K562 (cell line): ENCODE measurements around the gene PRKRIP1. TPM values are rescaled to one million over a fixed set of nuclear protein-coding genes. Genes with fewer than 3 reads are reported as not detected.

Source experiments
- ATAC-seq: fragments of 200-7000 bp; cut with Tn5 transposase; 3 replicates; pipeline ENCODE4 v1.9.1; 2020; ENCODE audit warnings: moderate library complexity
- BruUV-seq: library from RNA; stranded (reverse); fragments of 400-500 nt; replicated peaks from 2 replicates; lab custom pipeline; 2021; lab: Mats Ljungman, UMichigan
- CTCF ChIA-PET: fragments of 300-600 bp; formaldehyde crosslinking; extraction: SDS; loops from one replicate; lab custom pipeline; 2021; ENCODE audit warnings: low intra/inter-chr PET ratio; lab: Yijun Ruan, JAX
- POLR2A ChIA-PET: fragments of 300-600, 350-650 bp; sonication (Branson Sonifier 250); formaldehyde crosslinking; extraction: SDS; loops from one replicate; lab custom pipeline; 2021; ENCODE audit warnings: antibody characterized with exemption, inconsistent platforms; lab: Yijun Ruan, JAX
- DNase-seq, 4 experiments: peaks; one replicate each; pipeline versions ENCODE4 v3.0.0 to v3.0.0-alpha.2; 2011 to 2018; ENCODE audit warnings: low spot score in 3 of 4, mixed read lengths in 3 of 4; ENCODE audit errors: extremely low read depth in 1 of 4
- FAIRE-seq: peaks from 2 replicates; lab custom pipeline; 2011; peaks lifted over from hg19 to GRCh38; lab: Jason Lieb, UNC
- H2AFZ ChIP-seq: 2 replicates; pipeline ENCODE4 v1.6.0; 2011; ENCODE audit warnings: low read depth, low read length, control low read depth, inconsistent platforms
- H3K27ac ChIP-seq: fragments of 200-600 bp; 3 replicates; pipeline ENCODE4 v1.8.0; 2011; ENCODE audit warnings: low read depth, mild to moderate bottlenecking, control low read depth, inconsistent platforms, low read length, moderate library complexity, mixed read lengths; ENCODE audit errors: extremely low read depth
- H3K27me3 ChIP-seq, 2 experiments: fragments of 300-600 bp in 1 of 2; 2 replicates in 1 of 2; 3 replicates in 1 of 2; pipeline versions ENCODE4 v1.6.0 to v1.8.0; 2011; ENCODE audit warnings: inconsistent platforms in 2 of 2, low read length in 2 of 2, mild to moderate bottlenecking in 1 of 2, mixed read lengths in 1 of 2, moderate library complexity in 1 of 2; ENCODE audit not compliant: control insufficient read depth in 2 of 2, insufficient read depth in 2 of 2
- H3K36me3 ChIP-seq: fragments of 300-600 bp; 3 replicates; pipeline ENCODE4 v1.8.0; 2011; ENCODE audit warnings: mild to moderate bottlenecking, low read length, inconsistent platforms; ENCODE audit not compliant: control insufficient read depth, insufficient read depth
- H3K4me1 ChIP-seq, 2 experiments: fragments of 200-600 bp in 1 of 2; replicated peaks in 1 of 2; 2 replicates in 1 of 2; 3 replicates in 1 of 2; pipeline versions ENCODE4 v1.5.1 to v1.8.0; 2011; ENCODE audit warnings: inconsistent platforms in 2 of 2, low read length in 2 of 2, mild to moderate bottlenecking in 1 of 2, mixed read lengths in 1 of 2, moderate library complexity in 1 of 2; ENCODE audit not compliant: control insufficient read depth in 2 of 2, insufficient read depth in 2 of 2
- H3K4me2 ChIP-seq: 2 replicates; pipeline ENCODE4 v1.6.1; 2011; ENCODE audit warnings: low read length, control low read depth, inconsistent platforms, mixed read lengths; ENCODE audit not compliant: insufficient read depth
- H3K4me3 ChIP-seq: fragments of 200-600 bp; sonication (generic), shearing (Covaris generic); 2 replicates; pipeline ENCODE4 v1.5.1; 2016; ENCODE audit warnings: control low read depth, inconsistent platforms
- H3K79me2 ChIP-seq: fragments of 200-600 bp; 3 replicates; pipeline ENCODE4 v1.8.0; 2011; ENCODE audit warnings: low read length, inconsistent platforms; ENCODE audit not compliant: control insufficient read depth, insufficient read depth
- H3K9ac ChIP-seq, 2 experiments: 2 replicates each; pipeline versions ENCODE4 v1.6.0 to v1.6.1; 2011; ENCODE audit warnings: low read depth in 2 of 2, low read length in 2 of 2, control low read depth in 1 of 2, inconsistent platforms in 1 of 2, mild to moderate bottlenecking in 1 of 2, mixed read lengths in 1 of 2; ENCODE audit not compliant: insufficient read depth in 1 of 2
- H3K9me1 ChIP-seq: one replicate; pipeline ENCODE4 v1.6.0; 2011; ENCODE audit warnings: inconsistent platforms, mild to moderate bottlenecking, low read length, moderate library complexity; ENCODE audit not compliant: control insufficient read depth, insufficient read depth
- H3K9me3 ChIP-seq: replicated peaks from 2 replicates; pipeline ENCODE4 v1.5.1; 2011; ENCODE audit warnings: low read depth, low read length, inconsistent platforms; ENCODE audit not compliant: control insufficient read depth, insufficient read depth
- H4K20me1 ChIP-seq: replicated peaks from 2 replicates; pipeline ENCODE4 v1.6.1; 2011; ENCODE audit warnings: low read length, inconsistent platforms, mixed read lengths; ENCODE audit not compliant: control insufficient read depth, insufficient read depth
- BDP1 ChIP-seq: IDR thresholded peaks from 3 replicates; pipeline ENCODE4 v1.6.1; 2011; ENCODE audit not compliant: insufficient read length, insufficient read depth
- CBX2 ChIP-seq: fragments of 200-600 bp; sonication (generic); IDR thresholded peaks from one replicate; pipeline ENCODE4 v1.6.1; 2012; ENCODE audit warnings: mild to moderate bottlenecking, low read length, inconsistent platforms; ENCODE audit not compliant: insufficient read depth, poor library complexity, severe bottlenecking
- GATA2 ChIP-seq: sonication (generic); formaldehyde crosslinking; IDR thresholded peaks from 2 replicates; pipeline ENCODE4 v1.4.0; 2020; ENCODE audit warnings: mild to moderate bottlenecking, missing genetic modification reagents
- HMG20A ChIP-seq: fragments of 450-650 bp; formaldehyde crosslinking; conservative IDR thresholded peaks from 2 replicates; pipeline ENCODE4 v1.4.0; 2020; ENCODE audit warnings: mild to moderate bottlenecking, mixed read lengths
- PHB ChIP-seq: fragments of 250-450 bp; sonication (Bioruptor Pico); IDR thresholded peaks from 2 replicates; pipeline ENCODE4 v1.5.0; 2021
- POLR2A ChIP-seq: fragments of 450-650 bp; conservative IDR thresholded peaks from 2 replicates; pipeline ENCODE4 v1.6.1; 2016
- POLR3A ChIP-seq: IDR thresholded peaks from 2 replicates; pipeline ENCODE4 v1.6.1; 2011; ENCODE audit warnings: borderline replicate concordance, mild to moderate bottlenecking, moderate library complexity; ENCODE audit not compliant: insufficient read length, insufficient read depth; ENCODE audit errors: extremely low read depth
- ZNF184 ChIP-seq: sonication (generic); formaldehyde crosslinking; IDR thresholded peaks from 2 replicates; pipeline ENCODE4 v1.5.0; 2020; ENCODE audit warnings: missing genetic modification reagents
- WGBS: fragments of 100-300 bp; shearing (Covaris generic); methylation state at CpG from one replicate; pipeline ENCODE4 v1.1.6; 2016; ENCODE audit warnings: low coverage, mixed read lengths; ENCODE audit not compliant: insufficient coverage; ENCODE audit errors: missing lambda C conversion rate; 5-methylcytosine and 5-hydroxymethylcytosine counted together
- in situ Hi-C: fragments of 300-500 bp; cut with MboI; formaldehyde crosslinking; loops from 4 replicates; pipeline ENCODE4 v1.15.0; 2018; ENCODE audit warnings: inconsistent platforms, mixed read lengths
- intact Hi-C: fragments of 100-400 bp; cut with micrococcal nuclease; formaldehyde crosslinking; loops from 2 replicates; pipeline ENCODE4 v1.14.2; 2022
- polyA plus RNA-seq, 8 experiments: library from polyadenylated mRNA; depleted of rRNA in 4 of 8; stranded (reverse) in 5 of 8; unstranded in 3 of 8; fragments of >200 nt; fragmentation: Nextera tagmentation in 2 of 8; fragmentation: Illumina TruSeq in 1 of 8; extraction: Ambion mirVana in 2 of 8; extraction: Trizol in 1 of 8; gene quantifications; 2 replicates each; pipeline versions ENCODE4 v1.2.1 to v1.2.3, GENCODE V29; 2011 to 2014; ENCODE audit warnings: inconsistent platforms in 1 of 8, missing spikeins in 1 of 8
- total RNA-seq, 7 experiments: library from RNA; depleted of rRNA in 6 of 7; stranded (reverse); fragments of >200 nt in 6 of 7; fragmentation: Illumina TruSeq in 2 of 7; extraction: Trizol in 2 of 7; gene quantifications; 2 replicates each; pipeline versions ENCODE4 v1.2.1 to v1.2.3, GENCODE V29; 2011 to 2021; ENCODE audit warnings: low replicate concordance in 1 of 7
- TF ChIP-seq, protein P1 (sequence below): sonication (generic); formaldehyde crosslinking; IDR thresholded peaks from 2 replicates; pipeline ENCODE4 v1.8.1; 2023; ENCODE audit warnings: mild to moderate bottlenecking, missing genetic modification reagents

The PRKRIP1 gene
- total and polyA plus RNA-seq, 9 of the 15 experiments (the other 6 are each of a cell fraction or from before 2014, with no cell fraction given) = 14.9 to 52.1 (median 19.8) TPM

DNA sequence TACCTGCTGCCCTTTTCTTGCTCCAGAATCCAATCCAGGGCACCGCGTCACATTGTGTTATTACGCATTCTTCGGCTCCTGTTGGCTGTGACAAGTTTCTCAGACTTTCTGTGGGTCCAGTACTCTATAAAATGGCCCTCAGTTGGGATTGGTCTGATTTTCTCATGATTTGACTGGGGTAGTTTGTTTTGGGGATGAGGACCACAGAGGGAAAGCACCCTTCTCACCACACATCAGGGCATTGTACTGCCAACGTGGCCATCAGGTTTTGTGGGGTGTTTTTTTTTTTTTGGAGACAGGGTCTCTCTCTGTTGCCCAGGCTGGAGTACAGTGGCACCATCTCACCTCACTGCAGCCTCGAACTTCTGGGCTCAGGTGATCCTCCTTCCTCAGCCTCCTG is 20.2 kb downstream of the PRKRIP1 start:
- 83% methylated on average over 6 of the region's 6 CpGs for WGBS
- Histone ChIP-seq H3K4me1 (peaks cover 22 to 27% of the 10 kb centered on the region in 2 experiments), H3K9me1 (no peaks in the 10 kb centered on the region), H3K9ac (no peak overlapping the region), H3K79me2 (peaks cover 13% of the 10 kb centered on the region), H4K20me1 (peaks cover 9% of the 10 kb centered on the region), H2AFZ (no peak overlapping the region), H3K36me3 (peaks cover 80% of the 10 kb centered on the region), H3K4me3 (no peak overlapping the region), H3K27ac (no peak overlapping the region), H3K9me3 (no peaks in the 10 kb centered on the region), H3K27me3 (no peaks in the 10 kb centered on the region), H3K4me2 (no peak overlapping the region)
- ATAC-seq = no peak
- in situ Hi-C loops = no loop called here
- ChIA-PET CTCF (no interaction called here), POLR2A (no interaction called here)
- TF ChIP-seq HMG20A (no peak), POLR2A (no peak), BDP1 (no peak), POLR3A (no peak), PHB (CRISPR knock-in tag) (no peak), ZNF184 (no peak), CBX2 (no peak), GATA2 (CRISPR knock-in tag) (0 out of 2 replicates have a peak, but pooled peaks have one; percentile 2)
- FAIRE-seq = no peak
- DNase-seq = no peak
- no TSS peak for BruUV-seq
- intact Hi-C loops = no loop called here

DNA sequence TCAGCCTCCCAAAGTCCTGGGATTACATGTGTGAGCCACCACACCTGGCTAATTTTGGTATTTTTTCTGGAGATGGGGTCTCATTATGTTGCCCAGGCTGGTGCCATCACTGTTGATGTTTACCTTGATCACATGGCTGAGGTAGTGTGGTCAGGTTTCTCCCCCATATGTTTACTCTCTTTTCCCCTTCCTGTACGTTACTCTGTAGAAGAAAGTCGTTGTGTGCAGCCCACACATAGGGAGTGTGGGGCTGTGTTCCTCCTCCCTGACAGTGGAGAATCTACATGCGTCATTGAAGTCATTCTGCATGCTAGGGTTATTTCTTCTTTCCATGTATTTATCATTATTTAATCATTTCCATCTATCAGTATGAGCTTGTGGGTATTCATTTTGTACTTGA is 20.9 kb downstream of the PRKRIP1 start:
- BruUV-seq = no TSS peak
- no peak overlapping the region for H3K4me2 ChIP-seq
- no peak overlapping the region for H3K9ac ChIP-seq
- H3K79me2 ChIP-seq = peaks cover 13% of the 10 kb centered on the region
- H3K36me3 ChIP-seq = peaks cover 78% of the 10 kb centered on the region
- peaks cover 9% of the 10 kb centered on the region for H4K20me1 ChIP-seq
- CTCF ChIA-PET = no interaction called here
- H3K4me1 ChIP-seq = peaks cover 24 to 31% of the 10 kb centered on the region in 2 experiments
- 77% methylated on average over 3 of the region's 3 CpGs for WGBS
- TF ChIP-seq, protein P1, sequence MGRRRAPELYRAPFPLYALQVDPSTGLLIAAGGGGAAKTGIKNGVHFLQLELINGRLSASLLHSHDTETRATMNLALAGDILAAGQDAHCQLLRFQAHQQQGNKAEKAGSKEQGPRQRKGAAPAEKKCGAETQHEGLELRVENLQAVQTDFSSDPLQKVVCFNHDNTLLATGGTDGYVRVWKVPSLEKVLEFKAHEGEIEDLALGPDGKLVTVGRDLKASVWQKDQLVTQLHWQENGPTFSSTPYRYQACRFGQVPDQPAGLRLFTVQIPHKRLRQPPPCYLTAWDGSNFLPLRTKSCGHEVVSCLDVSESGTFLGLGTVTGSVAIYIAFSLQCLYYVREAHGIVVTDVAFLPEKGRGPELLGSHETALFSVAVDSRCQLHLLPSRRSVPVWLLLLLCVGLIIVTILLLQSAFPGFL (CRISPR knock-in tag) = no peak
- TF ChIP-seq, all 486 proteins: peak for 0
- no peak overlapping the region for H3K27ac ChIP-seq
- FAIRE-seq = no peak
- in situ Hi-C loops = no loop called here
- no peaks in the 10 kb centered on the region for H3K9me3 ChIP-seq
- no peaks in the 10 kb centered on the region for H3K9me1 ChIP-seq
- H2AFZ ChIP-seq = no peak overlapping the region
- no peaks in the 10 kb centered on the region for H3K27me3 ChIP-seq
- intact Hi-C loops = no loop called here
- POLR2A ChIA-PET = interaction anchor here (0.6 to 1.3 kb wide), 2 partner anchors 10 to 22 kb away, joined by 3 to 4 read pairs; no protein-coding TSS in a partner anchor
- DNase-seq = no peak
- no peak overlapping the region for H3K4me3 ChIP-seq
- no peak for ATAC-seq
